HG03575 (cell line): ENCODE results near the gene TNIK.

Source experiments
- ATAC-seq: cut with Tn5 transposase; IDR thresholded peaks from one replicate; pipeline ENCODE4 v1.9.1; 2021; ENCODE audit not compliant: unreplicated experiment, insufficient number of reproducible peaks, low FRiP score; ENCODE audit errors: extremely low read depth

The TNIK gene

DNA sequence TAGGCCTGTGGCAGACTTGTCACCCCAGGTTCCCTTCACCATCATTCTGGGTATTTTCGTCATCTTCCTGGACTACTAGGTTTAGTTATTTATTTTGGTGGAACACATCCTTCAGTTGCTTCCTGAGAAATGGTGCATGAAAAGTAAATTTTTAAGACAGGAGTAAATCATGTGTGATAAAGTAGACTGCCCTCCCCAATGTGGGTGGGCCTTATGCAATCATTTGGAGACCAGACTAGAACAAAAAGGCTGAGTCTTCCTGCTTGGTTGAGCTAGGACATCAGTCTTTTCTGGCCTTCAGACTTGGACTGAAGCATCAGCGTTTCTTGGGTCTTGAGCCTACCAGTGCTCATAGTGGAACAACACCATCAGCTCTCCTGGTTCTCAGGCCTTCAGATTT lies 382.9 kb downstream of the TNIK start:
- no peak for ATAC-seq

DNA sequence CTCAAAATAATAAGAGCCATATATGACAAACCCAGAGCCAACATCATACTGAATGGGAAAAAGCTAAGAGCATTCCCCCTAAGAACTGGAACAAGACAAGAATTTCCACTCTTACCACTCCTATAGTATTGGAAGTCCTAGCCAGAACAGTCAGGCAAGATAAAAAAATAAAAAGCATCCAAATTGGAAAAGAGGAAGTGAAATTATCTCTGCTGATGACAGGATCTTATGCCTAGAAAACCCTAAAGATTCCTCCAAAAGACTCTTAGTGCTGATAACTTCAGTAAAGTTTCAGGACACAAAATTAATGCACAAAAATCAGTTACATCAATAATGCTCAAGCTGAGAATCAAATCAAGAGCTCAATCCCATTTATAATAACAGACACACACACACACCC lies 387.8 kb downstream of the TNIK start:
- ATAC-seq: no peak

DNA sequence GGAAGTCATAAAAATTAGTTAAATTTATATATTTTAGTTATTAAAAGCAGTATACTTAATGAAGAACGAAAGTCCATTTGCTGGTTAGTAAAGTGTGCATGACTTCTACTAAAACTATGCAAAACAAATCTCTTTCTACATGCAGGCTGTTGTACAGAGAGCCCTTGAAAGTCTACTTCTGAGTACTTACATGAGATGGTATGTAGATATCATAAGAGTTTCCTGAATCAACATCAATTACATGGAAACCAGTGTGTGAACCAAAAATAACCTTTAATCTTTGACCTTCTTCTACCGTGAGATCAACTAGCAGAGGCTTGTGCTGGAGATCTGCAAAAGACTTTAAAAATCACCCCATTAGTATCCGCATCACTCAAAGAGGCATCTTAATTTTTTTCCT lies 391.5 kb downstream of the TNIK start:
- ATAC-seq: no peak

DNA sequence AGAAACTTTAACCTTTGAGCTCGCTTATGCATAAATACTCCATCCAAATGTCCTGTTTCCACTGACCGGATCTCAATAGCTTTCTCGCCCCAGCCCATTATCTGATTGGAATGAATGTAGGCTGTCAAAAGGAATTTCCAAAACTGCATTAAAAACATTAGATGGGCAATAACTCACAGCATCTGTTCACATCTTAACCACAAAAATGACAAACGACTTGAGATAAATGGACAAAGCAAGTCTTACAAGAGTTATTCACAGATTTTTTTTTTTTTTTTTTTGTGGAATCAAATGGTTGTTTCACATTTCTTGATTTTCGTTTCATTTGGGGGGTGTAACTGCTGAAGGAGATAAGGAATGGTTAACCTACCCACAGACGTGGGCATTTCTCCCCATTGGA lies 394.0 kb downstream of the TNIK start:
- no peak for ATAC-seq

DNA sequence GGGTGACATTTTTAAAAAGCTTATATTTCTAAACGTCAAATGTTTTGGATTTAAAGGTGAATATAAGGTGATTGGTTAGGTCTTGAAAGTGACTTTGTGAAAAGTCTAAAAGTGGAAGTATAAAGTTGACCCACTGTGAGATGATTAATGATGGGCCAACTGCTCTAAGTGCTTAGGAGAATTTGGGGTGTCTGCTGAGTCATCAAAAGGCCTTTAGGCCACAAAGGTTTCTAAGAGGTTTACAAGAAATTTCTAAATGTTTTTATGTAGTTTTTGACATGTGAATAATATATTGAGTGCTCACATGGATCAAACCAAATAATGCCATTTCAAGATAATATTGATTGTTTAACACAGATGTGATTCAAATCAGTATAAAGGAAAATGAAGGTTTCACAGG lies 394.5 kb downstream of the TNIK start:
- no peak for ATAC-seq

DNA sequence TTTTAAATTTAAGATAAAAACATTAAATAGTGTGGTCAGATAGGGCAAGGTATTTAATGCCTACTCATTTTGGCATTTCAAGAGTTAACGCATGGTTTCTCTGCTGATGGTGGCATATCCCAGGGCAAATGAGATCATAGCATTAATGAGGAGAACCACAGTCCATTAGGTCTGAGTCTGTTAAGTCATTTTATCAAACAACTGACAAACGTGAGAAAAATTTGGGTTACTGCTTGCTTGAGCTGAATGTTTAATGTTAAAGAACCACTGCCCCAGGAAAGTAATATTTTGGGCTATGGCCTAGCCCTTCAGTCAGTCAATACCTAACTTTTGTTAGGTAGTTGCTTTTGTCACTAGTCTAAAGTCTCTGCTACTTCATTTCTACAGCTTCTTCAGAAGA lies 395.7 kb downstream of the TNIK start:
- no peak for ATAC-seq

DNA sequence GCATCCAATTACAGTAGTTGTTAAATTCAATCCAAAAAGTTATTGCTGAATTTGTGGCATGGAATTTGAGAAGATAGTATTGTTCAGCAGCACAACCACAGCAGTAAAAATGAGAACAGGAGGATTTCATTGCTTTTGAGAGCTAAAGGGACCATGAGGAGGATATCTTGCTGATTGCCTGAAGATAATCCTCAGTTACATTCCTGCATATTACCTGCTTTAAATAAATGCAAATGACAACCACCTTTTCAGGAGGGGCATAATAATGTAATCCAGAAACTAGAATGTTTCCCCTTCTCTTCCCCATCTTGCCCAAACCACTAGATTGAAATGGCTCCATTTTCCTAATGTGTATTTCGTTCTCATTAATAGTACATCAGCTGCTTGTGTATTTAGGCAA lies 398.5 kb downstream of the TNIK start:
- ATAC-seq: no peak

DNA sequence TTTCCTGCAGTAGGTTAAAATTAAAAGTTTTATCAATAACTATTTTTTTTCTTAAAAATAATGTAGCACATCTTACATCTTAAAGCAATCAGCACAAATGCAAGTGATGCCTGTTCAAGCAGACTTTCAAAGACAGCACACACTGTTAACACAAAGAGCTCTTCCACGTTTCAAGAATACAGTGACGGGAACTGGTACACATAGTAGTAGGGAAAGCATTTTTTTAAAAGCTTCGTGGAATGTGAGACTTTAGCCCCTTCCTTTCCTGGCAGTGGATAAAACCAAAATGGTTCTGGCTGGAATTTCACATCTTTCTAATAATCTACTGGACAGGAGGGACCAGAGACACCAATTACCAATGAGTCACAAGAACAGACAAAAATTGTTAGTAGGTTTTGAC lies 400.2 kb downstream of the TNIK start:
- no peak for ATAC-seq

DNA sequence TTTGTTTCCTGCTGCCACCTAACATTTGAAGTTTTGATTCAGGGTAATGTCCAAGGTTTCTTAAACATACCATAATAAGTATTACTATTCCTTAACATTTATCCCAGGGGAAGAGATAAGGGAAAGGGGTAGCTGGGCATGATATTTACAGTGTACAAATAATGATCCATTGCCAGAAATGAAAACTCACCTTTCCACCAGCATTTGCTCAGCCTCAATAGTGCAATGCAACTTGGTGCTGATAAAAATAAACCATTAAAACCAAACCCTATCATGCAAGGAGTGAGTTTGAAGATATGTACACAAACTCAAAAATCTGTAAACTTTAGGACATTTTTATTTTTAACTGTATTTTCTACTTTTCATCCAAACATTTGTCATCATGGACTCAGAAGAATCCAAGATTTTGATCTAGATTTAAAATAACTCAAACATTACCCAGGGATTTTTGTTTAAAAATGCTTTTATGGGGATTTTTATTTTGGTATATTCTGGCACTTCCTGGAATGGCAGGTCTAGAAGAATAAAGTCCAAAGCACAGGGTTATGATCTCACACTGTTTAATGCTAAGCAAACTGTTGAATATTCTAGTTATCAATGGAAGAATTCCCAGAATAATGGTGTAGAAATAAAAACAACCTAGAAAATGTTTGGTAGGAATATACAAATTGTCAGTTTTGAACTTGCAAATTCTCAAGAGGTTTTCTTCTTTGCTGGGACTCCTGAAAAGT lies 401.2 kb downstream of the TNIK start:
- ATAC-seq: no peak

DNA sequence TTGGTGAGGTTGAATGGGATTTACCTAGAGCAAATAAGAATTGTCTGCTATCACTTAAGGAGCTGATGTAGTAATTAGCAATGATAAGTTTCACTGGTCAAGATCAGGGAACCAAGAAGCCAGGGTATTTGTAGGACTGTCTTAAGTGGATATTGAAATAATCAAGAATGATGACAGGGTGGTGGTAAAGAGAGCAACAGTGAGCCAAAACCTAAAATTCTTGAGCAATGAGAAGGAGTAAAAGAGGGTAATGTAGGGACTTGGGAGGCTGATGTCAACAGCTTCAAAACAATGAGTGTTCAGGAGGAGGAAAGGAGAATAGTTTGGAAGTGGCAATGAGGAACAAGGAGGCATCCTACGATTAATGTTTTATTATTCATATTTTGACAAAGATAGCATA lies 402.1 kb downstream of the TNIK start:
- no peak for ATAC-seq

DNA sequence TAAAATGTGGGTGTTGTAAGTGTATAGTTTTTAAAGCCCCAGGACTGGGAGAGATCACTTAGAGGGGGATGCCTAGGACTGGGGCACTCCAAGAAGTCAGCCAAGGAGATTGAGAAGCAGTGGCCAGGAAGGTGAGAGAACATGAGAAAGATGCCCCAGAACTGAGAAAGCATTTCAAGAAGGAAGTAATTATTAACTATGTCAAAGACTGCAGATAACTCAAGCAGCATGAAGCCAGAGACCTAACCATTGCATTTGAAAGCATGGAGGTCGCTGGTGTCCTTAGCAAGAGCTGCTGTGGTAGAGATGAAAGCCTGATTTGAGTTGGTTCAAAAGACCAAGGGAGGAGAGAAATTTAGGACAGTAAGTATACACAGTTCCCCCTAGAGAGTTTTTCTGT lies 403.1 kb downstream of the TNIK start:
- no peak for ATAC-seq

DNA sequence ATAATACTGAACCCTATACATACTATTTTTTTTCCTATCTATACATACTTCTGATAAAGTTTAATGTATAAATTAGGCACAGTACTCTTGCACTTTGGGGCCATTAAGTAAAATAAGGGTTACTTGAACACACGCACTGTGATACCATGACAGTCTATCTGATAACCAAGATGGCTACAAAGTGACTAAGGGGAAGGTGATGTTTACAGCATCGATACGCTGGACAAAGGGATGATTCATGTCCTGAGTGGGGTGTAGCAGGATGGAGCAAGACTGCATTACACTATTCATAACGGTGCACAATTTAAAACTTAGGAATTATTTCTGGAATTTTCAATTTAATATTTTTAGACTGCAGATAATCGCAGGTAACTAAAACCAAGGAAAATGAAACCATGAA lies 403.7 kb downstream of the TNIK start:
- no peak for ATAC-seq

DNA sequence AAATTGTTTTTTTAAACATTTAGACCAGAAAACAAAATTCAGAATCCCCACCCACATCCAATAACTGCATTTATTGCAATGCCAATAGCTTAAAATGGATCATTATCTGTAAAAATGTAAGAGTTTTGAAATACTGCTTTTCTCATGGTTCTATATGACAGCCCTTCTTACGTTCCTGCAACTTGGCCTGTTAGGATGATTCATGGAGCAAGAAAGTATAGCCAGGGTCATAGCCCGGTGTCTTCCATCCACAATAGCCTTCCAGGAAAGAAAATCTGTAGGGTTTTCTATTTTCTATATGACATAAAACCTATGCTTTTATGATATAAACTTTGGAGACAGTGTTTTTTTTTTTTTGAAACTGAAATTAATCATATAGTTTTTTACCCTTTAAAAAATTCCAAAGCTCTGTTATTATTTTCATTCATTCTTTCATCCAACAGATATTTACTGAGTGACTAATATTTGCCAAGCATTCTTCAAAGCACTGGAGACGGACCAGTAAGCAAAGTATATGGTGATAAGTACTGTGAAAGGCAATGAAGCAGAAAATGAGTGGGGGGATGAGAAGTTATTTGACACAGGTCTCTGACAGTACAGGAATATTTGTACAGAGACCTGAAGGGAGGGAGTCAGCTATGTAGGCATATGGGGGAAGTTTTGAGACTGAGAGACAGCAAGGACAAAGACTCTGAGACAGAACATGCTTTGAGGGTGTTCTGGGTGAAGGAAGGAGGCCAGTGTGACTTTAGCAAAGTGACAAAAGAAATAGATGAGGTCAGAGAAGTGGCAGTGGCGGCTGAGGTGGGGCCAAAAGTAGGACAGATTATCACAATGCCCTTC lies 404.6 kb downstream of the TNIK start:
- ATAC-seq: no peak

DNA sequence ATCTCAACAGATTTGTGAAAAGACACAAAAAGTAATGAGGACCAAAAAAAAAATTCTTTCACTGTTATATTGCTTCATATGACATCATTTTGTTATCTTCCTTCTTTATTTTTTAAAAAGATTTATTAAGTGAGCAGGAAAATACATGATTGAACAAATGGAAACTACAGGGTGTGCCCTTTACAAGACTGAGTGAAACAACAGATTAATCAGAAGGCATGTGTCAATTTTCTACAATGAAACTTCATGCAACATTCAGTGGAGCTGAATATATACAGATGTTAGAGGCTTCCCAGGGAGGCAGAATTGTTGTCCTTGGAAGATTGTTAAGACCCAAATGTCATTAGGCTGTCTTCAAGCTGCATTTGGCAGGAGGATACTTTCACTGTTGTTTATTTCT lies 405.3 kb downstream of the TNIK start:
- ATAC-seq: no peak

DNA sequence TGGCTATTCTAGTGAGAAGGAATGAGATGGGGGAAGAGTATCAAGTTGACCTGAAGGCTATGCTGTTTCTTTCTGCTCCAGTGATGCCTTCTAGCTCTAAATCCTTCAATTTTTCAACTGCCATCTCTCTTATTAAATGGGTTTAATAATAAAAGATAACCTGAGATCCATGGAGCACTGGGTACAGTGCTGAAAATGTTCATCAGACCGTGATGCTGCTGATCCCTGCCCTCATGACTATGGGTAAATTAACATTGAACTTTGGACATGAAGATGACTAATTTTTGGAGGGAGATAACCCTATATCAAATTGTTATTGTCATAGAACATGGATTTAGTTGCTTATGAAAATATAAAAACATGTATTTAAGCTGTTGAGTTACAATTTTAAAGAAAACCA lies 406.0 kb downstream of the TNIK start:
- ATAC-seq: no peak

DNA sequence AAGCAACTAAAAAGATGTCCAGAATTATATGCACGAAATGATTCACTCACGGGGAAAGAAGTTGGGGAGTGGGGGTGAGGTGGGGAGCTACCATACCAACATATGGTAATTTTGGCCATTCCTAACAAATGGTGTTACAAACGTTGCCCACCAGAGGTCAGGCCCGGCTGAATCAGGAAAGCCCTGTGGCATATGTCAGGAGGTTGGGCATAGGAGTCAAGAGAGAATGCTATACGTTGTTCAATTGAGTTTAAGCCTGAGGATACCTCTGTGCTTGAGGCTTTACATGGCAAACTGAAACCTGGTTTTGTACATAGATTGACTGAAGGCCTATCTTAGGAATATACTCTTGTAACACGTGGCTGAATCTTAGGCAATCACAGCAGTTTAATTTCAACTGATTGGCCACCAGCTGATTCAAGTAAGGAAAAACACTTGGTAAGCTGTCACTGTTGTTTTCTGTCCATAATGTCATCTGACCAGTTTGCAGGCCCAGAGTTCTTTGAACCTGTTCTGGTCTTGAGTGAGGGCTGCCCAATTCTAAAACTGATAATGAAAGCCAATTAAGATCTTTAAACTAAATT lies 410.3 kb downstream of the TNIK start:
- peak; percentile 79 for ATAC-seq

DNA sequence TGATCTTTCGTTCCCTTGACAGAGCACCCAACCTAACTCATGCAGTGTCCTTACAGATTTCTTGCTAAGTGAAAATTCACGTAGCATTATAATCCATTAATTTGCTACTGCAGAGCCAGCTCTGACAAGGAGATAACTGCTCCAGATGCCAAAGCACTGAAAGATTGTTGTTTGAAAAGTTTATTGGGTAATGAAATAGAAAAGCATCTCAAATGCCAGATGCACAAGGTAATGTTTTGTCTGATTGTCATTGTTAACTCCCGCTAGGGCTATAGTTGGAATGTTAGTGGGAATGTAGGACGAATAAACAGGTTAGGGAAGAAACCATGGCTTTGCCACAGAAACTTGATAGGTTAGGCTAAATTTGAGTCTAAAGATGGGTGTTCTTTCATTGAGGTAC lies 413.4 kb downstream of the TNIK start:
- ATAC-seq: no peak

DNA sequence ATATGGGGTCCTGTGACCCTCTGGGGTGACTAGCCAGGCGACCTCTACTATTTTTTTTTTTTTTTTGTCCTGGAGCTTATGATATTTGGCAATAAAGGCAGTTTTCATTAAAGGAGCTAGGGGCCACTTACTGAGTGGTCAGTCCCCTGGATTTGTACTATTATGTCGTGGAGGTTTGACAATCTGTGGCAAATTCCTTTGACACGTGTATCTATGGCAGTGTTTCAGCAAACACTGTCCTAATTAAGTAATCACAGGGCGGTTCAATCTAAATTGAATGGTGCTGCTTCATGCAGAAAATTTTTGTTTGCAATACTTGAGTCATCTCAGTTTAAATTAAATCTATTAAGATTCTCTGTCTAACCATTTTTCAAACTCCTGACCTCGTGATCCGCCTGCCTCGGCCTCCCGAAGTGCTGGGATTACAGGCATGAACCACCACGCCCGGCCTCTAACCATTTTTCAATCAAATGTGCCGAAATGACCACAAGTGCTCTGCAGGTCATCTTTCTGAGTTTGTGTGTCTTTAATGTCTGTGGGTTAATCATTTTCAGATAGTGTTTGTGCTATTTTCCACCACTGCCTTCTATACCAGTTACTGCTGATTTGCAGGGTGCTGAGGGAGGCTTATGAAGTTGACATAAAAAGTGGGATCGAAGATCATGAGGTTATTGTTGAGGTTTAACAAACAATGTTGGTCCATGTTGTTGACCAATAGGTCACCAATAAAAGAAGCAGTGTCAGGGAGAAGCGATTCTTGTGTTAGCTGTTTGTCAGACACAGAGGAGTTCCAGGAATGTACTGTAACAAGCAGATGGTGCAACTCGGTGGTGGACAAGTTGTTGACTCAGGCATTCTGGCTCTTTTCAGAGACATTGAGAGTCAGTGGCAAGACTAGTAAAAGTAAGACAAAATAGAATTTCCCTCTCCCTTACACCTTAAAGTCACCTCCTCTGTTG lies 415.1 kb downstream of the TNIK start:
- ATAC-seq: no peak

DNA sequence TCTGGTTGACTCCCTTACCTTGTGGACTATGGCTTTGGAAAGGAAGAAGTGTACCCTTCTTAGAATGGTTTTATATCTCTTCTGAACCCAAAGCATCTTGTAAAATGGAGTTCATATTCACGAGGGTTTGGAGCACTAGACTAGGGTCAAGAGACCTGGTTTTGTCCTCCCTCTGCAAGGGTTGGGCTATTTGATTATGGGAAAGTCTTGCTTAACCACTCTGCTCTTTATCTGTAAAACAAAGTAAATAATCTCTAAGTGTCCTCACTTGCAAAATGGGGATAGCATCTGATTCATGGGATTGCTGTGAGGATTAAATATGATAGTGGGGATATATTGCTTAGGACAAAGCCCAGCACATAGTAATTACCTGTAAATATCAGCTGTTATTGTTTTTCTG lies 415.8 kb downstream of the TNIK start:
- ATAC-seq: no peak
